Measurements from ENCODE around the gene EIF4G3.
"Not testable (repeated sequence)": the region's sequence is repeated elsewhere in the genome, so short reads cannot be mapped to it uniquely, and the experiment has no call there.

Gene EIF4G3

DNA sequence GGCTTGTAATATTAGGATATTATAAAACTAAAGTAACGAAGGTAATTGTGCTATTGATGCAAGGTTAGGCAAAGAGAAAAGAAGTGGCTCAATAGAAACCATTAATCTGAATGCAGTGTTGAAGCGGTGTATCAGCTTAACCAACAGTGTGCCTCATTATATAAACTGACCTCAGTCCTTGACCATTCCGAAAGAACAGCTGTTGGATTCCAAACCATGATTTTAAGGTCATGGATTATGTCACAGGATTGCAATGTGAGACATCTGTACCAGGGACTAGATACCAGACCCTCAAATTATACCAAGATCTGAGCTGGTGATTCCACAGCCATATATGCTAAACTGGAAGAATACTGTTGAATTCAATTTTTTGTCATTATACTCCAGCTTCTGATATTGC, 255.4 kb downstream of the EIF4G3 start:
- no peak overlapping the region for H3K9ac ChIP-seq (ENCODE audit: low read length)
- no peak overlapping the region for H3K4me3 ChIP-seq (ENCODE audit: insufficient read depth, low read length, poor library complexity, severe bottlenecking)
- H3F3A ChIP-seq (ENCODE audit: insufficient read depth), result no peaks in the 10 kb centered on the region
- TF ChIP-seq, protein P1, sequence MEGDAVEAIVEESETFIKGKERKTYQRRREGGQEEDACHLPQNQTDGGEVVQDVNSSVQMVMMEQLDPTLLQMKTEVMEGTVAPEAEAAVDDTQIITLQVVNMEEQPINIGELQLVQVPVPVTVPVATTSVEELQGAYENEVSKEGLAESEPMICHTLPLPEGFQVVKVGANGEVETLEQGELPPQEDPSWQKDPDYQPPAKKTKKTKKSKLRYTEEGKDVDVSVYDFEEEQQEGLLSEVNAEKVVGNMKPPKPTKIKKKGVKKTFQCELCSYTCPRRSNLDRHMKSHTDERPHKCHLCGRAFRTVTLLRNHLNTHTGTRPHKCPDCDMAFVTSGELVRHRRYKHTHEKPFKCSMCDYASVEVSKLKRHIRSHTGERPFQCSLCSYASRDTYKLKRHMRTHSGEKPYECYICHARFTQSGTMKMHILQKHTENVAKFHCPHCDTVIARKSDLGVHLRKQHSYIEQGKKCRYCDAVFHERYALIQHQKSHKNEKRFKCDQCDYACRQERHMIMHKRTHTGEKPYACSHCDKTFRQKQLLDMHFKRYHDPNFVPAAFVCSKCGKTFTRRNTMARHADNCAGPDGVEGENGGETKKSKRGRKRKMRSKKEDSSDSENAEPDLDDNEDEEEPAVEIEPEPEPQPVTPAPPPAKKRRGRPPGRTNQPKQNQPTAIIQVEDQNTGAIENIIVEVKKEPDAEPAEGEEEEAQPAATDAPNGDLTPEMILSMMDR (IDR thresholded peaks at IDR 0.05; ENCODE audit: insufficient read depth, low read length, poor library complexity, severe bottlenecking), result no peak
- no peak for TF ChIP-seq EZH2phosphoT487 (conservative IDR thresholded peaks at IDR 0.05; ENCODE audit: low read length)
- H3K4me2 ChIP-seq (ENCODE audit: low read depth, low read length, poor library complexity, severe bottlenecking), result no peak overlapping the region
- no peak overlapping the region for H2AFZ ChIP-seq (ENCODE audit: low read depth, low read length, severe bottlenecking)
- no peaks in the 10 kb centered on the region for H4K20me1 ChIP-seq (ENCODE audit: low read depth, low read length)
- no peaks in the 10 kb centered on the region for H3K36me3 ChIP-seq (ENCODE audit: low read length)
- no peaks in the 10 kb centered on the region for H3K9me2 ChIP-seq (replicated peaks; ENCODE audit: insufficient read depth, low read length)
- H3K9me3 ChIP-seq (ENCODE audit: insufficient read depth, low read length), result no peaks in the 10 kb centered on the region
- H3K27me3 ChIP-seq (ENCODE audit: low read length), result no peaks in the 10 kb centered on the region
- no peaks in the 10 kb centered on the region for H3K79me2 ChIP-seq (ENCODE audit: insufficient read depth, low read length)
- H3K27ac ChIP-seq (ENCODE audit: low read depth, low read length), result no peak overlapping the region

DNA sequence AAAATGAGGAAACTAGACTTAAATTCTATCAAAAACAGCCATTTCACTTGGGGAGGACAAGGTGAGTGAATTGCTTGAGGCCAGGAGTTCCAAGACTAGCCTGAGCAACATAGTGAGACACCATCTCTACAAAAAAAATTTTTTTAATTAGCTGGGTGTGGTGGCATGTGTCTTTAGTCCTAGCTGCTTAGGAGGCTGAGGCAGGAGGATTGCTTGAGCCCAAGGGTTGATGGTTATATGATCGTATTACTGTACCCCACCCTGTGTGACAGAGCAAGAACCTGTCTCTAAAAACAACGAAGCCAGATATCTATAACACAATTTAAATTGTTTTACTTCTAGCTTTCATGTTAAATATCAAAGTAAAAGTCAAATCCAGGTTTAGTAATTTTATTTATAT, 263.5 kb downstream of the EIF4G3 start:
- Histone ChIP-seq H3F3A (ENCODE audit: insufficient read depth) (no peaks in the 10 kb centered on the region), H3K9me2 (replicated peaks; ENCODE audit: insufficient read depth, low read length) (no peaks in the 10 kb centered on the region)

DNA sequence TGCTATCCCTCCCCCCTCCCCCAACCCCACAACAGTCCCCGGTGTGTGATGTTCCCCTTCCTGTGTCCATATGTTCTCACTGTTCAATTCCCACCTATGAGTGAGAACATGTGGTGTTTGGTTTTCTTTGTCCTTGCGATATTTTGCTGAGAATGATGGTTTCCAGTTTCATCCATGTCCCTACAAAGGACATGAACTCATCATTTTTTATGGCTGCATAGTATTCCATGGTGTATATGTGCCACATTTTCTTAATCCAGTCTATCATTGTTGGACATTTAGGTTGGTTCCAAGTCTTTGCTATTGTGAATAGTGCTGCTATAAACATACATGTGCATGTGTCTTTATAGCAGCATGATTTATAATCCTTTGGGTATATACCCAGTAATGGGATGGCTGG, 269.2 kb downstream of the EIF4G3 start:
- not testable (repeated sequence) for H3K27ac ChIP-seq (ENCODE audit: low read depth, low read length); H3K9ac ChIP-seq (ENCODE audit: low read length); H3K36me3 ChIP-seq (ENCODE audit: low read length); H3K79me2 ChIP-seq (ENCODE audit: insufficient read depth, low read length); H3K9me3 ChIP-seq (ENCODE audit: insufficient read depth, low read length); H3F3A ChIP-seq (ENCODE audit: insufficient read depth); H3K4me3 ChIP-seq (ENCODE audit: insufficient read depth, low read length, poor library complexity, severe bottlenecking); H2AFZ ChIP-seq (ENCODE audit: low read depth, low read length, severe bottlenecking); H4K20me1 ChIP-seq (ENCODE audit: low read depth, low read length); H3K9me2 ChIP-seq (replicated peaks; ENCODE audit: insufficient read depth, low read length); H3K4me2 ChIP-seq (ENCODE audit: low read depth, low read length, poor library complexity, severe bottlenecking); H3K27me3 ChIP-seq (ENCODE audit: low read length)

More for the DNA sequence above, 263.5 kb downstream of the EIF4G3 start:
- Histone ChIP-seq H3K36me3 (ENCODE audit: low read length) (peaks cover 3% of the 10 kb centered on the region; the same call in 1 of the 2 replicates), H2AFZ (ENCODE audit: low read depth, low read length, severe bottlenecking) (no peak overlapping the region), H3K27me3 (ENCODE audit: low read length) (no peaks in the 10 kb centered on the region), H3K79me2 (ENCODE audit: insufficient read depth, low read length) (peaks cover 4% of the 10 kb centered on the region; the same call in 1 of the 2 replicates), H3K27ac (ENCODE audit: low read depth, low read length) (no peak overlapping the region), H3K4me3 (ENCODE audit: insufficient read depth, low read length, poor library complexity, severe bottlenecking) (no peak overlapping the region), H3K4me2 (ENCODE audit: low read depth, low read length, poor library complexity, severe bottlenecking) (no peak overlapping the region), H3K9ac (ENCODE audit: low read length) (no peak overlapping the region), H4K20me1 (ENCODE audit: low read depth, low read length) (no peaks in the 10 kb centered on the region), H3K9me3 (ENCODE audit: insufficient read depth, low read length) (no peaks in the 10 kb centered on the region)
- TF ChIP-seq, protein P1 (IDR thresholded peaks at IDR 0.05; ENCODE audit: insufficient read depth, low read length, poor library complexity, severe bottlenecking), result no peak
- TF ChIP-seq EZH2phosphoT487 (conservative IDR thresholded peaks at IDR 0.05; ENCODE audit: low read length), result no peak

DNA sequence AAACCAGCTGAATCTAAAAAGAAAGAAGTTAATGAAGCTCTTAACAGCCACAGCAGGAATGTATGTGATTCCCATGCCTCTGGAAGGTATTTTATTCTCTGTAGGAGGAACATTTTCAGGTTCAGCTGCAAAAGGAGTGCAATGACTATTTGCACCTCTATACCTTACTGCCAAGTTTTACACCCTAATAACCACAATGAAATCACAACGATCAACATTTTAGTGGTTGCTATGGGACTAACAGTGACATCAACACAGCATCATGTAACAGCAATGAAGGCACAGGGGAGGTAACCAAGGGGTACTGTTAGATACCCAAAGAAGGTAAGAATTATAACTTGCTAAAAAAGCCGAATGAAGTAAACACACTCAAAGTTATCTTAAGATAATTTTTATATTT, 273.3 kb downstream of the EIF4G3 start:
- Histone ChIP-seq H3K79me2 (ENCODE audit: insufficient read depth, low read length) (no peaks in the 10 kb centered on the region), H3K9me2 (replicated peaks; ENCODE audit: insufficient read depth, low read length) (no peaks in the 10 kb centered on the region), H3K4me2 (ENCODE audit: low read depth, low read length, poor library complexity, severe bottlenecking) (no peak overlapping the region), H3K9me3 (ENCODE audit: insufficient read depth, low read length) (no peaks in the 10 kb centered on the region), H3K36me3 (ENCODE audit: low read length) (peaks cover 17% of the 10 kb centered on the region; the same call in 1 of the 2 replicates), H2AFZ (ENCODE audit: low read depth, low read length, severe bottlenecking) (no peak overlapping the region), H3K4me3 (ENCODE audit: insufficient read depth, low read length, poor library complexity, severe bottlenecking) (no peak overlapping the region), H3F3A (ENCODE audit: insufficient read depth) (0 out of 2 replicates have a peak, but pooled peaks cover 9% of the 10 kb centered on the region), H3K9ac (ENCODE audit: low read length) (no peak overlapping the region), H3K27ac (ENCODE audit: low read depth, low read length) (no peak overlapping the region), H4K20me1 (ENCODE audit: low read depth, low read length) (no peaks in the 10 kb centered on the region), H3K27me3 (ENCODE audit: low read length) (no peaks in the 10 kb centered on the region)
- TF ChIP-seq, protein P1 (IDR thresholded peaks at IDR 0.05; ENCODE audit: insufficient read depth, low read length, poor library complexity, severe bottlenecking), result no peak
- no peak for TF ChIP-seq EZH2phosphoT487 (conservative IDR thresholded peaks at IDR 0.05; ENCODE audit: low read length)
